Measurements from ENCODE around the gene PYCR2. TPM values are rescaled to one million over a fixed set of nuclear protein-coding genes. Genes with fewer than 3 reads are reported as not detected.

Gene PYCR2
- total RNA-seq, 1 donor, result 15.1 TPM

GRCh38 chr1:225917101-225917500 lies 6.9 kb downstream of the PYCR2 start:
- Histone ChIP-seq H3K4me1 (ENCODE audit: insufficient read depth, low read length) (no peaks in the 10 kb centered on the region), H3K4me3 (ENCODE audit: low read length) (no peak overlapping the region), H3K27me3 (ENCODE audit: insufficient read depth, low read length) (no peaks in the 10 kb centered on the region), H3K9me3 (ENCODE audit: low read depth, low read length) (no peaks in the 10 kb centered on the region)

GRCh38 chr1:225915538-225915991 lies 8.5 kb downstream of the PYCR2 start:
- H3K4me3 ChIP-seq (ENCODE audit: low read length), result no peak overlapping the region
- H3K27me3 ChIP-seq (ENCODE audit: insufficient read depth, low read length), result no peaks in the 10 kb centered on the region
- H3K9me3 ChIP-seq (ENCODE audit: low read depth, low read length), result no peaks in the 10 kb centered on the region
- peaks cover 11% of the 10 kb centered on the region for H3K4me1 ChIP-seq (ENCODE audit: insufficient read depth, low read length)

- peaks cover 17% of the 10 kb centered on the region for H3K4me1 ChIP-seq (ENCODE audit: insufficient read depth, low read length)
- H3K9me3 ChIP-seq (ENCODE audit: low read depth, low read length), result no peaks in the 10 kb centered on the region
- H3K27me3 ChIP-seq (ENCODE audit: insufficient read depth, low read length), result no peaks in the 10 kb centered on the region
- no peak overlapping the region for H3K4me3 ChIP-seq (ENCODE audit: low read length)
Measured at GRCh38 chr1:225914947-225915346, 9.1 kb downstream of the PYCR2 start.

GRCh38 chr1:225914391-225914790 lies 9.7 kb downstream of the PYCR2 start:
- Histone ChIP-seq H3K9me3 (ENCODE audit: low read depth, low read length) (no peaks in the 10 kb centered on the region), H3K4me1 (ENCODE audit: insufficient read depth, low read length) (peaks cover 22% of the 10 kb centered on the region), H3K27me3 (ENCODE audit: insufficient read depth, low read length) (no peaks in the 10 kb centered on the region), H3K4me3 (ENCODE audit: low read length) (no peak overlapping the region)

GRCh38 chr1:225911191-225912130 lies 12.6 kb downstream of the PYCR2 start:
- Histone ChIP-seq H3K4me3 (ENCODE audit: low read length) (no peak overlapping the region), H3K4me1 (ENCODE audit: insufficient read depth, low read length) (peaks cover 23% of the 10 kb centered on the region), H3K9me3 (ENCODE audit: low read depth, low read length) (no peaks in the 10 kb centered on the region), H3K27me3 (ENCODE audit: insufficient read depth, low read length) (no peaks in the 10 kb centered on the region)

GRCh38 chr1:225909477-225909876 lies 14.6 kb downstream of the PYCR2 start:
- H3K4me3 ChIP-seq (ENCODE audit: low read length), result no peak overlapping the region
- no peaks in the 10 kb centered on the region for H3K27me3 ChIP-seq (ENCODE audit: insufficient read depth, low read length)
- H3K4me1 ChIP-seq (ENCODE audit: insufficient read depth, low read length), result peaks cover 23% of the 10 kb centered on the region
- H3K9me3 ChIP-seq (ENCODE audit: low read depth, low read length), result no peaks in the 10 kb centered on the region

- no peaks in the 10 kb centered on the region for H3K9me3 ChIP-seq (ENCODE audit: low read depth, low read length)
- H3K27me3 ChIP-seq (ENCODE audit: insufficient read depth, low read length), result no peaks in the 10 kb centered on the region
- no peak overlapping the region for H3K4me3 ChIP-seq (ENCODE audit: low read length)
- H3K4me1 ChIP-seq (ENCODE audit: insufficient read depth, low read length), result peaks cover 23% of the 10 kb centered on the region
Measured at GRCh38 chr1:225908773-225909172, 15.3 kb downstream of the PYCR2 start.

- Histone ChIP-seq H3K4me3 (ENCODE audit: low read length) (no peak overlapping the region), H3K27me3 (ENCODE audit: insufficient read depth, low read length) (no peaks in the 10 kb centered on the region), H3K9me3 (ENCODE audit: low read depth, low read length) (no peaks in the 10 kb centered on the region), H3K4me1 (ENCODE audit: insufficient read depth, low read length) (peaks cover 23% of the 10 kb centered on the region)
Measured at GRCh38 chr1:225908013-225908640, 15.9 kb downstream of the PYCR2 start.

GRCh38 chr1:225907341-225907740 lies 16.7 kb downstream of the PYCR2 start:
- Histone ChIP-seq H3K27me3 (ENCODE audit: insufficient read depth, low read length) (no peaks in the 10 kb centered on the region), H3K4me1 (ENCODE audit: insufficient read depth, low read length) (peaks cover 23% of the 10 kb centered on the region), H3K9me3 (ENCODE audit: low read depth, low read length) (no peaks in the 10 kb centered on the region), H3K4me3 (ENCODE audit: low read length) (no peak overlapping the region)

- H3K9me3 ChIP-seq (ENCODE audit: low read depth, low read length), result no peaks in the 10 kb centered on the region
- peaks cover 20% of the 10 kb centered on the region for H3K4me1 ChIP-seq (ENCODE audit: insufficient read depth, low read length)
- H3K27me3 ChIP-seq (ENCODE audit: insufficient read depth, low read length), result no peaks in the 10 kb centered on the region
- no peak overlapping the region for H3K4me3 ChIP-seq (ENCODE audit: low read length)
Measured at GRCh38 chr1:225906467-225906866, 17.6 kb downstream of the PYCR2 start.

GRCh38 chr1:225903623-225904022 lies 20.4 kb downstream of the PYCR2 start:
- Histone ChIP-seq H3K4me1 (ENCODE audit: insufficient read depth, low read length) (peaks cover 5% of the 10 kb centered on the region), H3K4me3 (ENCODE audit: low read length) (no peak overlapping the region), H3K9me3 (ENCODE audit: low read depth, low read length) (no peaks in the 10 kb centered on the region), H3K27me3 (ENCODE audit: insufficient read depth, low read length) (no peaks in the 10 kb centered on the region)

GRCh38 chr1:225899044-225899925 lies 24.8 kb downstream of the PYCR2 start:
- Histone ChIP-seq H3K4me3 (ENCODE audit: low read length) (no peak overlapping the region), H3K27me3 (ENCODE audit: insufficient read depth, low read length) (no peaks in the 10 kb centered on the region), H3K4me1 (ENCODE audit: insufficient read depth, low read length) (peaks cover 34% of the 10 kb centered on the region), H3K9me3 (ENCODE audit: low read depth, low read length) (no peaks in the 10 kb centered on the region)

- Histone ChIP-seq H3K4me3 (ENCODE audit: low read length) (no peak overlapping the region), H3K9me3 (ENCODE audit: low read depth, low read length) (no peaks in the 10 kb centered on the region), H3K4me1 (ENCODE audit: insufficient read depth, low read length) (peaks cover 34% of the 10 kb centered on the region), H3K27me3 (ENCODE audit: insufficient read depth, low read length) (no peaks in the 10 kb centered on the region)
Measured at GRCh38 chr1:225897595-225898514, 26.2 kb downstream of the PYCR2 start.

GRCh38 chr1:225896937-225897549 lies 27.0 kb downstream of the PYCR2 start:
- Histone ChIP-seq H3K9me3 (ENCODE audit: low read depth, low read length) (no peaks in the 10 kb centered on the region), H3K4me1 (ENCODE audit: insufficient read depth, low read length) (peaks cover 34% of the 10 kb centered on the region), H3K4me3 (ENCODE audit: low read length) (no peak overlapping the region), H3K27me3 (ENCODE audit: insufficient read depth, low read length) (no peaks in the 10 kb centered on the region)

Data from mononuclear cell (primary cell).